GM11168 (cell line): ENCODE data around the gene SH3GL3.

Experiments
- in situ Hi-C: fragments of 300-500 bp; cut with MboI; formaldehyde crosslinking; loops from one replicate; pipeline ENCODE4 v1.12.0; 2022; ENCODE audit warnings: low sequenced_read_pairs; ENCODE audit not compliant: unreplicated experiment

SH3GL3 gene

GRCh38 chr15:83654379-83655236 lies 207.5 kb downstream of the SH3GL3 start:
- in situ Hi-C loops, result no loop called here

- in situ Hi-C loops, result no loop called here
Observed at GRCh38 chr15:83655237-83655616, 208.1 kb downstream of the SH3GL3 start.

- in situ Hi-C loops, result no loop called here
Observed at GRCh38 chr15:83656192-83656591, 209.1 kb downstream of the SH3GL3 start.

- in situ Hi-C loops, result no loop called here
Observed at GRCh38 chr15:83656943-83657528, 209.9 kb downstream of the SH3GL3 start.

- in situ Hi-C loops, result no loop called here
Observed at GRCh38 chr15:83657549-83657948, 210.4 kb downstream of the SH3GL3 start.

GRCh38 chr15:83658430-83659416 lies 211.6 kb downstream of the SH3GL3 start:
- in situ Hi-C loops, result no loop called here

- in situ Hi-C loops, result no loop called here
Observed at GRCh38 chr15:83659417-83659812, 212.3 kb downstream of the SH3GL3 start.

GRCh38 chr15:83665480-83665879 lies 218.3 kb downstream of the SH3GL3 start:
- in situ Hi-C loops, result no loop called here
